ENCODE measurements around the gene MRPL27. TPM values are rescaled to one million over a fixed set of nuclear protein-coding genes. Genes with fewer than 3 reads are reported as not detected.

Gene MRPL27
- total RNA-seq, 1 experiment from 2014 or later, result 62.3 TPM

GRCh38 chr17:50364061-50364458 lies 8.9 kb downstream of the MRPL27 start:
- in situ Hi-C loops (cut with HindIII; ENCODE audit: low pct_unique_long_range_greater_than_20kb, low sequenced_read_pairs), result no loop called here
- DNase-seq (ENCODE audit: low read depth), result no peak

- peak; percentile 39 for DNase-seq (ENCODE audit: low read depth)
- in situ Hi-C loops (cut with HindIII; ENCODE audit: low pct_unique_long_range_greater_than_20kb, low sequenced_read_pairs), result no loop called here
These were observed 9.5 kb downstream of the MRPL27 start for GRCh38 chr17:50363217-50364060.

- DNase-seq (ENCODE audit: low read depth), result no peak
- in situ Hi-C loops (cut with HindIII; ENCODE audit: low pct_unique_long_range_greater_than_20kb, low sequenced_read_pairs), result no loop called here
These were observed 10.3 kb downstream of the MRPL27 start for GRCh38 chr17:50362661-50363060.

GRCh38 chr17:50361561-50362480 lies 11.2 kb downstream of the MRPL27 start:
- peak; percentile 41 for DNase-seq (ENCODE audit: low read depth)
- in situ Hi-C loops (cut with HindIII; ENCODE audit: low pct_unique_long_range_greater_than_20kb, low sequenced_read_pairs), result no loop called here

- in situ Hi-C loops (cut with HindIII; ENCODE audit: low pct_unique_long_range_greater_than_20kb, low sequenced_read_pairs), result no loop called here
- DNase-seq (ENCODE audit: low read depth), result no peak
These were observed 12.4 kb downstream of the MRPL27 start for GRCh38 chr17:50360486-50361115.

DNA sequence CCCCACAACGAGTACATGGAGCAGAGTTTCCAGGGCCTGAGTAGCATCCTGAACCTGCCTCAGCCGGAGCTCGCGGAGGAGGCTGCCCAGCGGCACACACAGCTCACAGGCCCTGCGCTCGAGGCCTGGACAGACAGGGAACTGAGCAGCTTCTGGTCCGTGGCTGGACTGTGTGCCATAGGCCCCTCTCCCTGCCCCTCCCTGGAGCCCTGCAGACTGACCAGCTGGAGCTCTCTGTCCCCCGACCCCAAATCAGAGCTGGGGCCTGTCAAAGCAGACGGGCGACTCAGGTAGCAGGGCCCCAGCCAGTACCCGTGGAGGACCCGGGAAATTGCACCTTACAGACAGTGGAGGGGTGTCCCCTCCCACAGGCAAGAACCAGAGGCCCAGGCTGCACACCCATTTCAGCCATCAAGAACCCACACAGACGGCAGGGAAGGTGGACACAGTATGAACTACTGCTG lies 13.0 kb downstream of the MRPL27 start:
- in situ Hi-C loops (cut with HindIII; ENCODE audit: low pct_unique_long_range_greater_than_20kb, low sequenced_read_pairs), result no loop called here
- DNase-seq (ENCODE audit: low read depth), result no peak

GRCh38 chr17:50359005-50359699 lies 13.8 kb downstream of the MRPL27 start:
- in situ Hi-C loops (cut with HindIII; ENCODE audit: low pct_unique_long_range_greater_than_20kb, low sequenced_read_pairs), result no loop called here
- no peak for DNase-seq (ENCODE audit: low read depth)

DNA sequence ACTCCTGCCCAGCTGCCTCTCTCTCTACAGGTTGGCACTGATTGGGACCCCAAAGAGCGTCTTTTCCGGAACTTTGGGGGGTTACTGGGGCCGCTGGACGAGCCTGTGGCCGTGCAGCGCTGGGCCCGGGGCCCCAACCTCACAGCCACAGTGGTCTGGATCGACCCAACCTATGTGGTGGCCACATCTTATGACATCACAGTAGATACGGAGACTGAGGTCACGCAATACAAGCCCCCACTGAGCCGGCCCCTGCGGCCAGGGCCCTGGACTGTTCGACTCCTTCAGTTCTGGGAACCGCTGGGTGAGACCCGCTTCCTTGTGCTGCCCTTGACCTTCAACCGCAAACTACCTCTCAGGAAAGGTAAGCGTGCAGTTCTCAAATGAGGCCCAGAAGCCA lies 14.8 kb downstream of the MRPL27 start:
- in situ Hi-C loops (cut with HindIII; ENCODE audit: low pct_unique_long_range_greater_than_20kb, low sequenced_read_pairs), result no loop called here
- DNase-seq (ENCODE audit: low read depth), result no peak

DNA sequence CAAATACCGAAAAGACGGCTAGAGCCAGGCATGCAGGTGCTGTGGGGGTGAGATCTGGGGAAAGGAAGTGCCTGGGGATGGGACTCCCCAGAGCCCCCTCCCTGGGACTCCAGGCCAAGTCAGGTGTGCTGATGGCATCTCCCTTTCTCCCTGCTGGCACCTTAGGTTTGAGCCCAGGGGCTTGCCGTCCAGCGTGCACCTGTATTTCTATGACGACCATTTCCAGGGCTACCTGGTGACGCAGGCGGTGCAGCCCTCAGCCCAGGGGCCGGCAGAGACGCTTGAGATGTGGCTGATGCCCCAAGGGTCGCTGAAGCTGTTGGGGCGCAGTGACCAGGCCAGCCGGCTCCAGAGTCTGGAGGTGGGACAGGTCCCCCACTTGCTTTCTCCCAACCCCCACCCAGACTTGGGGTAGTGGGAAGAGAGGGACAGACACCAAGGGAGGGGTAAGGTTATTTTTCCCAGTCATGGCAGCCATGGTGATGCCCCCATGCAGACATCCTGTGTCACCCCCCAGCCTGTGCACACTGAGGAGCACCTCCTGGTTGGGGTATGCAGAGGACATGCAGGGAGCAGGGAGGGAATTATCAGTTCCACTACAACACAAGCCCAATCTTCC lies 16.0 kb downstream of the MRPL27 start:
- DNase-seq (ENCODE audit: low read depth), result no peak

GRCh38 chr17:50356418-50356817 lies 16.6 kb downstream of the MRPL27 start:
- DNase-seq (ENCODE audit: low read depth), result no peak
- in situ Hi-C loops (cut with HindIII; ENCODE audit: low pct_unique_long_range_greater_than_20kb, low sequenced_read_pairs), result no loop called here

More for the DNA sequence above, 16.0 kb downstream of the MRPL27 start:
- in situ Hi-C loops (cut with HindIII; ENCODE audit: low pct_unique_long_range_greater_than_20kb, low sequenced_read_pairs), result no loop called here

GRCh38 chr17:50355701-50356341 lies 17.2 kb downstream of the MRPL27 start:
- in situ Hi-C loops (cut with HindIII; ENCODE audit: low pct_unique_long_range_greater_than_20kb, low sequenced_read_pairs), result no loop called here
- DNase-seq (ENCODE audit: low read depth), result no peak

GRCh38 chr17:50355336-50355700 lies 17.7 kb downstream of the MRPL27 start:
- in situ Hi-C loops (cut with HindIII; ENCODE audit: low pct_unique_long_range_greater_than_20kb, low sequenced_read_pairs), result no loop called here
- no peak for DNase-seq (ENCODE audit: low read depth)

DNA sequence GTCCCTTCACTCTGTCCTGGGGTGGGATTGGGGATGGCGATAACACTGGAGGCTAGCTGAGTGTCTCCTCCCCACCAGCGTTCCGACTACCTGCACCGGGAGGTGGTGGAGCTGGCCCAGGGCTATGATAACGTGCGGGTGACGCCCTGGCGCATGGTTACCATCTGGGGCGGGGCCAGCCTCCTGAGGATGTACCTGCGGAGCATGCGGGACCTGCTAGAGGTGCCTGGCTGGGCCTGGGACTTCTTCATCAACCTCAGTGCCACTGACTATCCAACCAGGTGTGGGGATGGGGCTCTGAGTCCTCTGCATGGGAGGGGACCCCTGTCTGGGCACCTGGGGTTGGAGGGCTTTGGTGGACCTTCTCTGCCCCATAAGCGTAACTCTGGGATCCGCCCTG lies 18.2 kb downstream of the MRPL27 start:
- DNase-seq (ENCODE audit: low read depth), result no peak
- in situ Hi-C loops (cut with HindIII; ENCODE audit: low pct_unique_long_range_greater_than_20kb, low sequenced_read_pairs), result no loop called here

DNA sequence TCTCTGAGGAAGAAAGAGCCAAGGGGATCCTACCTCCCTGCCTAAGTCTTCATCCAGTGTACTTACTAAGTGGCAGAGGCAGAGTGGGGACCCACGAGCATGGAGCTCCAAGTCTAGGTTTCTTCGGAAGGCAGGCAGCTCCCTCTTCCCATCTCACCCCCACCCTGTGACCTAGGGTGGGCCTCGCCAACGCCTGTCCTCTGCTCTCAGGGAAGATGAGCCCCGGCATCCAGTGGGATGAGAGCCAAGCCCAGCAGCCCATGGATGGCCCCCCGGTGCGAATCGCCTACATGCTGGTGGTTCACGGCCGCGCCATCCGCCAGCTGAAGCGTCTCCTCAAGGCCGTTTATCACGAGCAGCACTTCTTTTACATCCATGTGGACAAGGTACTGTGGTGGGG lies 18.8 kb downstream of the MRPL27 start:
- in situ Hi-C loops (cut with HindIII; ENCODE audit: low pct_unique_long_range_greater_than_20kb, low sequenced_read_pairs), result no loop called here
- DNase-seq (ENCODE audit: low read depth), result no peak

DNA sequence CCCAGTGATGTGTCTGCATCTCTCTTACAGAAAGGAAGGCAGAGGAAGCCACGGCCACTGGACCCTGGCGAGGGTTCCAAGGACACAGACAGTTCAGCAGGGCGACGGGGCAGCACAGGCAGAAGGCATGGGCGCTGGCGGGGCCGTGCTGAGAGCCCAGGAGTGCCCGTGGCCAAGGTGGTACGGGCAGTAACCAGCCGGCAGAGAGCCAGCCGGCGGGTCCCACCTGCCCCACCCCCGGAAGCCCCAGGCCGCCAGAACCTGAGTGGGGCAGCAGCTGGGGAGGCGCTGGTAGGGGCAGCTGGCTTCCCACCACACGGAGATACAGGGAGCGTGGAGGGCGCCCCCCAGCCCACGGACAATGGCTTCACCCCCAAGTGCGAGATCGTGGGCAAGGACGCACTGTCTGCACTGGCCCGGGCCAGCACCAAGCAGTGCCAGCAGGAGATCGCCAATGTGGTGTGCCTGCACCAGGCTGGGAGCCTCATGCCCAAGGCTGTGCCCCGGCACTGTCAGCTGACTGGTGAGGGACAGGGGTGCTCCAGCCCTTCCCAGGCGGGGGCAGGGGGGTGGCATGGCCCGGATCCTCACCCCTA lies 19.3 kb downstream of the MRPL27 start:
- in situ Hi-C loops (cut with HindIII; ENCODE audit: low pct_unique_long_range_greater_than_20kb, low sequenced_read_pairs), result no loop called here
- no peak for DNase-seq (ENCODE audit: low read depth)

GRCh38 chr17:50352693-50353599 lies 20.0 kb downstream of the MRPL27 start:
- in situ Hi-C loops (cut with HindIII; ENCODE audit: low pct_unique_long_range_greater_than_20kb, low sequenced_read_pairs), result no loop called here
- DNase-seq (ENCODE audit: low read depth), result no peak
